ENCODE data around the gene MCU. TPM values are rescaled to one million over a fixed set of nuclear protein-coding genes. Genes with fewer than 3 reads are reported as not detected.

MCU gene
- total and polyA plus RNA-seq, 2 of the 8 experiments (the other 6 are each of a cell fraction or from before 2014, with no cell fraction given): 51.6 to 62.2 TPM

DNA sequence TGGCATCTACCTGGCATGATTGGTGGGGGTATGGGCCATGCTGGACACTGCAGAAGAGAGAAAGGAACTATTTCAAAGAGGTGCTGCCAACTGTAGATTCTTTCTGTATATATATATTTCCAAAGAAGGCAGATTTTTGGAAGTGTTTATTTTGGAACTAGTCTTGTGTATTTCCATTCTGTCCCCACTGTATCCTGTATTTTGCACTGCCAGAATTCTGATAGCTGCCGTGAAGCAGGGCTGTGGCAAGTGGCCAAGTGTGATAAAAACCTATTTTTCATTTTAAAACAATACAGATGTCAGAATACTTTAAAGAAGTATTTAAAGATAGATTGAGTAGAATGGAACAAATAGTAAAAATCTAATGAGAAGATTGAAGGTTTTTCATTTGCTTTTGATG lies 17.1 kb downstream of the MCU start:
- Histone ChIP-seq H3K23me2 (ENCODE audit: low read depth, low read length) (no peaks in the 10 kb centered on the region), H3K9ac (replicated peaks in 1 of 4; ENCODE audit: extremely low read depth in 1 of 4, low read depth in 3 of 4, low read length in 3 of 4) (no peak overlapping the region), H3K79me1 (ENCODE audit: low read depth, low read length) (no peaks in the 10 kb centered on the region; the same call in 1 of the 2 replicates), H4K5ac (ENCODE audit: insufficient read length, low read depth, low read length) (no peak overlapping the region), H2BK5ac (ENCODE audit: low read depth, low read length) (no peak overlapping the region), H2BK20ac (ENCODE audit: low read length) (no peak overlapping the region), H3K4me1 (replicated peaks in 1 of 4; ENCODE audit: control insufficient read depth in 3 of 4, insufficient read depth in 4 of 4, low read length in 3 of 4) (no peaks in the 10 kb centered on the region), H2AFZ (ENCODE audit: low read length) (no peak overlapping the region), H2BK15ac (ENCODE audit: low read length) (no peak overlapping the region), H3K18ac (ENCODE audit: extremely low read depth, low read length) (no peak overlapping the region), H3K4me2 (ENCODE audit: insufficient read depth in 1 of 2, low read depth in 2 of 2, low read length in 2 of 2) (no peak overlapping the region), H3K4ac (replicated peaks; ENCODE audit: insufficient read length, low read depth, low read length) (no peak overlapping the region), H3K36me3 (ENCODE audit: control insufficient read depth in 2 of 4, insufficient read depth in 4 of 4, low read length in 3 of 4) (no peaks in the 10 kb centered on the region), H2BK120ac (replicated peaks; ENCODE audit: low read depth, low read length) (no peak overlapping the region), H3K79me2 (ENCODE audit: control insufficient read depth in 1 of 2, insufficient read depth in 2 of 2, low read length in 2 of 2) (peaks cover 0 to 85% of the 10 kb centered on the region in 2 experiments; a peak in 3 of 4 replicates), H2AK5ac (ENCODE audit: low read depth, low read length) (no peak overlapping the region), H3K4me3 (ENCODE audit: extremely low read depth in 1 of 4, insufficient read depth in 2 of 4, low read depth in 3 of 4, low read length in 4 of 4) (no peak overlapping the region), H4K91ac (replicated peaks; ENCODE audit: insufficient read length, low read length) (no peak overlapping the region), H2BK12ac (ENCODE audit: low read depth, low read length) (no peak overlapping the region), H4K8ac (ENCODE audit: extremely low read depth, insufficient read depth, low read length) (no peak overlapping the region), H3K9me3 (ENCODE audit: insufficient read depth in 2 of 2, low read depth in 1 of 2, low read length in 1 of 2) (no peaks in the 10 kb centered on the region), H3K56ac (replicated peaks; ENCODE audit: insufficient read length, low read depth, low read length) (no peak overlapping the region), H3K23ac (ENCODE audit: insufficient read length) (no peak overlapping the region), H3K27ac (ENCODE audit: low read depth, low read length) (no peak overlapping the region), H4K20me1 (replicated peaks in 1 of 2; ENCODE audit: control insufficient read depth in 1 of 2, insufficient read depth in 2 of 2, low read length in 2 of 2) (peaks cover 0 to 2% of the 10 kb centered on the region in 2 experiments), H3K27me3 (replicated peaks in 1 of 4; ENCODE audit: control insufficient read depth in 3 of 4, extremely low read depth in 1 of 4, insufficient read depth in 3 of 4, low read length in 3 of 4) (no peaks in the 10 kb centered on the region), H3K14ac (ENCODE audit: insufficient read length) (no peak overlapping the region)
- 95% methylated on average over 1 of the region's 1 CpG; no CpG with 5 or more reads in 1 of the 2 experiments for WGBS, 2 experiments (ENCODE audit: extremely low coverage in 1 of 2, insufficient coverage in 1 of 2, insufficient read length in 1 of 2, insufficient replicate concordance in 2 of 2, low coverage in 1 of 2, low lambda C conversion rate in 2 of 2, missing lambda C conversion rate in 1 of 2)
- POLR2A ChIA-PET (ENCODE audit: partially characterized antibody): interaction anchor here (2.2 to 3.0 kb wide), 2 partner anchors 15 to 17 kb away, joined by 6 to 14 read pairs; partner anchors contain the start of gene MCU
- CTCF ChIA-PET (ENCODE audit: partially characterized antibody): interaction anchor here (0.8 kb wide), 1 partner anchor 9 kb away, joined by 4 read pairs; no protein-coding TSS in a partner anchor
- FAIRE-seq (no peak), DNase-seq (ENCODE audit: low read depth in 1 of 2, low spot score in 2 of 2) (no peak)
- TF ChIP-seq POLR2A (IDR thresholded peaks at IDR 0.05; ENCODE audit: control extremely low read depth in 1 of 2, low read depth in 2 of 2, low read length in 2 of 2): no peak
- no peak for TF ChIP-seq BACH1 (IDR thresholded peaks at IDR 0.05; ENCODE audit: low read length)
- TF ChIP-seq PHF8 (conservative IDR thresholded peaks at IDR 0.05; ENCODE audit: low read depth, low read length): no peak
- no peak for TF ChIP-seq SIN3A (conservative IDR thresholded peaks at IDR 0.05 in 1 of 2, IDR thresholded peaks at IDR 0.05 in 1 of 2; ENCODE audit: low read depth in 1 of 2, low read length in 2 of 2)
